HFF-Myc (cell line): ENCODE results near the gene KIF16B.
A peak's percentile ranks its signal among the peaks of the same experiment; 100 is the strongest.

Source experiments
- DNase-seq: peaks from one replicate; pipeline ENCODE4 v3.0.0-alpha.2; 2011; ENCODE audit warnings: low read depth; ENCODE audit errors: extremely low read depth
- H3K4me3 ChIP-seq: replicated peaks from 2 replicates; pipeline ENCODE4 v1.5.1; 2011; ENCODE audit warnings: low read depth, mild to moderate bottlenecking, control low read depth, low read length
- TF ChIP-seq, protein P1 (sequence below): IDR thresholded peaks from 2 replicates; pipeline ENCODE4 v1.5.1; 2012; ENCODE audit warnings: mild to moderate bottlenecking, low read depth, low read length, control low read depth; ENCODE audit errors: missing control alignments

Gene KIF16B

GRCh38 chr20:16580620-16581019 lies 7.4 kb upstream of the KIF16B start:
- no peak overlapping the region for H3K4me3 ChIP-seq
- TF ChIP-seq, protein P1, sequence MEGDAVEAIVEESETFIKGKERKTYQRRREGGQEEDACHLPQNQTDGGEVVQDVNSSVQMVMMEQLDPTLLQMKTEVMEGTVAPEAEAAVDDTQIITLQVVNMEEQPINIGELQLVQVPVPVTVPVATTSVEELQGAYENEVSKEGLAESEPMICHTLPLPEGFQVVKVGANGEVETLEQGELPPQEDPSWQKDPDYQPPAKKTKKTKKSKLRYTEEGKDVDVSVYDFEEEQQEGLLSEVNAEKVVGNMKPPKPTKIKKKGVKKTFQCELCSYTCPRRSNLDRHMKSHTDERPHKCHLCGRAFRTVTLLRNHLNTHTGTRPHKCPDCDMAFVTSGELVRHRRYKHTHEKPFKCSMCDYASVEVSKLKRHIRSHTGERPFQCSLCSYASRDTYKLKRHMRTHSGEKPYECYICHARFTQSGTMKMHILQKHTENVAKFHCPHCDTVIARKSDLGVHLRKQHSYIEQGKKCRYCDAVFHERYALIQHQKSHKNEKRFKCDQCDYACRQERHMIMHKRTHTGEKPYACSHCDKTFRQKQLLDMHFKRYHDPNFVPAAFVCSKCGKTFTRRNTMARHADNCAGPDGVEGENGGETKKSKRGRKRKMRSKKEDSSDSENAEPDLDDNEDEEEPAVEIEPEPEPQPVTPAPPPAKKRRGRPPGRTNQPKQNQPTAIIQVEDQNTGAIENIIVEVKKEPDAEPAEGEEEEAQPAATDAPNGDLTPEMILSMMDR = no peak
- DNase-seq = no peak

GRCh38 chr20:16580147-16580546 lies 6.9 kb upstream of the KIF16B start:
- TF ChIP-seq, protein P1 = no peak
- DNase-seq = no peak
- H3K4me3 ChIP-seq = no peak overlapping the region

GRCh38 chr20:16576219-16576618 lies 3.0 kb upstream of the KIF16B start:
- TF ChIP-seq, protein P1 = no peak
- no peak overlapping the region for H3K4me3 ChIP-seq
- no peak for DNase-seq

DNA sequence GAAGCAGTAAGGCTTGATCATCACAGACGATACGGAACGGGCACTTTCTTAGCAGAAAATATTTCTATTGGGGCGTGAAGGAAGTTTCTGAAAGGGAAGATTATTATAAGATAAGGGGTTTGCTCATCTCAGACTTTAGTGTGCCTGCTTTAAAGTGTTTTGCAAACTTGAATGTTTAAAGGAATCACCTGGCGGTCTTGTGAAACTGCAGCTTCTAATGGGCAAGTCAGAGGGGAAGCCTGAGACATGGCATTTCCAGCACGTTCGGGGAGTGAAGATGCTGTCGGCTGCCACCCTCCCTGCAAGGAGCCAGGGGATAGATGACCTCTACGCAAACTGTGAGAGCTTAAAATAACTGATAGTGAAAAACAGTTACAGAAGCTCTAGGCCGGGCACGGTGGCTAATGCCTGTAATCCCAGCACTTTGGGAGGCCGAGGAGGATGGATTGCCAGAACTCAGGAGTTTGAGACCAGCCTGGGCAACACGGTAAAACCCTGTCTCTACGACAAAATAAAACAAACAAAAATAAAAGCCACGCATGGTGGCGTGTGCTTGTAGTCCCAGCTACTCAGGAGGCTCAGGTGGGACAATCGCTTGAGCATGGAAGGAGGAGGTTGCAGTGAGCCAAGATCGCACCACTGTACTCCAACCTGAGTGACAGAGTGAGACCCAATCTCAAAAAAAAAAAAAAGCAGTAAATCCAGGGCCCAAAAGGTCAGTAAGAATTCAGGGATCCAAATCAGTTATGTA lies 2.3 kb upstream of the KIF16B start:
- H3K4me3 ChIP-seq = peak overlapping the region; percentile 47
- TF ChIP-seq, protein P1 = no peak
- no peak for DNase-seq

- no peak for DNase-seq
- TF ChIP-seq, protein P1 = no peak
- peak overlapping the region; percentile 47 for H3K4me3 ChIP-seq
Measured at GRCh38 chr20:16574656-16575355, 1.6 kb upstream of the KIF16B start.

DNA sequence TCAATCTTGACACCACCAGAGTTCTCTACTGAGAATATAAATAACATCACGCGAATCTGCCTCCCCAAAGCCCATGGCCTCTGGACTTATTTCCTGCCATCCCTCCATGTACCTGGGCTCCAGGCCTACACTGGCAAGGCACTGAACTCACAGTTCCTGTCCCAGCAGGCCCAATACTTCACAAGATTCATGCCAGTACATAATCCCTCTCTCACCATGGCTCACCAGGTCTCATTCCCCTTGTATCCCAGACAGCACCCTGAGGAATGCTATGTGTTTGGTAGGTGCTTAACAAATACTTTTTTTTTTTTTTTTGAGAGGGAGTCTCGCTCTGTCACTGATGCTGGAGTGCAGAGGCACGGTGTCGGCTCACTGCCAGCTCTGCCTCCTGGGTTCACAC lies 1.9 kb downstream of the KIF16B start:
- TF ChIP-seq, protein P1 = no peak
- no peak for DNase-seq

More for the DNA sequence above, 1.9 kb downstream of the KIF16B start:
- H3K4me3 ChIP-seq = no peak overlapping the region
